ENCODE data around the gene SLC29A1. TPM values are rescaled to one million over a fixed set of nuclear protein-coding genes. Genes with fewer than 3 reads are reported as not detected.

The SLC29A1 gene
- total RNA-seq, 1 experiment from 2014 or later = 7.0 TPM

GRCh38 chr6:44177691-44178423, 45.5 kb upstream of the SLC29A1 start:
- Mint-ChIP-seq H3K36me3 (ENCODE audit: insufficient read depth, unreplicated experiment) (no peaks in the 10 kb centered on the region), H3K9me3 (ENCODE audit: unreplicated experiment) (no peaks in the 10 kb centered on the region), H3K27me3 (ENCODE audit: insufficient read depth, unreplicated experiment) (no peaks in the 10 kb centered on the region), H3K27ac (ENCODE audit: low read depth, unreplicated experiment) (no peak overlapping the region), H3K4me3 (ENCODE audit: unreplicated experiment) (no peak overlapping the region), H3K4me1 (ENCODE audit: insufficient read depth, unreplicated experiment) (peaks cover 11% of the 10 kb centered on the region)
- intact Hi-C loops (cut with micrococcal nuclease) = no loop called here
- CTCF ChIA-PET = interaction anchor here (0.6 to 2.1 kb wide), 6 partner anchors 14 to 81 kb away, joined by 3 to 9 read pairs (median 4); no protein-coding TSS in a partner anchor
- POLR2A ChIA-PET = no interaction called here
- peak; percentile 47 for DNase-seq (ENCODE audit: unreplicated experiment)
- TF ChIP-seq CTCF (IDR thresholded peaks at IDR 0.05; ENCODE audit: unreplicated experiment) = no peak
- BruUV-seq (replicated peaks) = no TSS peak

GRCh38 chr6:44178424-44179071, 44.8 kb upstream of the SLC29A1 start:
- H3K9me3 Mint-ChIP-seq (ENCODE audit: unreplicated experiment) = no peaks in the 10 kb centered on the region
- no peak for DNase-seq (ENCODE audit: unreplicated experiment)
- H3K36me3 Mint-ChIP-seq (ENCODE audit: insufficient read depth, unreplicated experiment) = no peaks in the 10 kb centered on the region
- no peak overlapping the region for H3K4me3 Mint-ChIP-seq (ENCODE audit: unreplicated experiment)
- TF ChIP-seq CTCF (IDR thresholded peaks at IDR 0.05; ENCODE audit: unreplicated experiment) = no peak
- ChIA-PET POLR2A (interaction anchor here (0.9 kb wide), 1 partner anchor 11 kb away, joined by 4 read pairs; no protein-coding TSS in a partner anchor), CTCF (interaction anchor here (0.6 to 1.3 kb wide), 4 partner anchors 35 to 125 kb away, joined by 3 to 5 read pairs (median 4); no protein-coding TSS in a partner anchor)
- H3K4me1 Mint-ChIP-seq (ENCODE audit: insufficient read depth, unreplicated experiment) = peaks cover 9% of the 10 kb centered on the region
- no TSS peak for BruUV-seq (replicated peaks)
- no peaks in the 10 kb centered on the region for H3K27me3 Mint-ChIP-seq (ENCODE audit: insufficient read depth, unreplicated experiment)
- intact Hi-C loops (cut with micrococcal nuclease) = no loop called here
- no peak overlapping the region for H3K27ac Mint-ChIP-seq (ENCODE audit: low read depth, unreplicated experiment)

GRCh38 chr6:44179072-44179536, 44.3 kb upstream of the SLC29A1 start:
- BruUV-seq (replicated peaks) = no TSS peak
- CTCF ChIA-PET = interaction anchor here (0.6 to 1.3 kb wide), 4 partner anchors 34 to 125 kb away, joined by 3 to 5 read pairs (median 4); no protein-coding TSS in a partner anchor
- Mint-ChIP-seq H3K4me1 (ENCODE audit: insufficient read depth, unreplicated experiment) (peaks cover 9% of the 10 kb centered on the region), H3K4me3 (ENCODE audit: unreplicated experiment) (no peak overlapping the region), H3K36me3 (ENCODE audit: insufficient read depth, unreplicated experiment) (no peaks in the 10 kb centered on the region), H3K9me3 (ENCODE audit: unreplicated experiment) (no peaks in the 10 kb centered on the region), H3K27me3 (ENCODE audit: insufficient read depth, unreplicated experiment) (no peaks in the 10 kb centered on the region), H3K27ac (ENCODE audit: low read depth, unreplicated experiment) (no peak overlapping the region)
- intact Hi-C loops (cut with micrococcal nuclease) = no loop called here
- no peak for TF ChIP-seq CTCF (IDR thresholded peaks at IDR 0.05; ENCODE audit: unreplicated experiment)
- DNase-seq (ENCODE audit: unreplicated experiment) = peak; percentile 13
- POLR2A ChIA-PET = interaction anchor here (0.9 kb wide), 1 partner anchor 10 kb away, joined by 4 read pairs; no protein-coding TSS in a partner anchor

GRCh38 chr6:44179648-44180047, 43.7 kb upstream of the SLC29A1 start:
- no peaks in the 10 kb centered on the region for H3K27me3 Mint-ChIP-seq (ENCODE audit: insufficient read depth, unreplicated experiment)
- POLR2A ChIA-PET = interaction anchor here (0.9 kb wide), 1 partner anchor 10 kb away, joined by 4 read pairs; no protein-coding TSS in a partner anchor

More at GRCh38 chr6:44179648-44180047, 43.7 kb upstream of the SLC29A1 start:
- H3K36me3 Mint-ChIP-seq (ENCODE audit: insufficient read depth, unreplicated experiment) = no peaks in the 10 kb centered on the region
- DNase-seq (ENCODE audit: unreplicated experiment) = no peak
- intact Hi-C loops (cut with micrococcal nuclease) = no loop called here
- H3K27ac Mint-ChIP-seq (ENCODE audit: low read depth, unreplicated experiment) = no peak overlapping the region
- no peaks in the 10 kb centered on the region for H3K9me3 Mint-ChIP-seq (ENCODE audit: unreplicated experiment)
- no TSS peak for BruUV-seq (replicated peaks)
- no peak overlapping the region for H3K4me3 Mint-ChIP-seq (ENCODE audit: unreplicated experiment)
- peaks cover 9% of the 10 kb centered on the region for H3K4me1 Mint-ChIP-seq (ENCODE audit: insufficient read depth, unreplicated experiment)
- TF ChIP-seq CTCF (IDR thresholded peaks at IDR 0.05; ENCODE audit: unreplicated experiment) = no peak
- CTCF ChIA-PET = no interaction called here
